ENCODE results near the gene ACACA.
A peak's percentile ranks its signal among the peaks of the same experiment; 100 is the strongest.

The ACACA gene

GRCh38 chr17:37239690-37240334 is 166.8 kb downstream of the ACACA start:
- Histone ChIP-seq H3K27me3 (replicated peaks in 2 of 5; ENCODE audit: control insufficient read depth in 4 of 5, insufficient read depth in 5 of 5, low read length in 4 of 5) (no peaks in the 10 kb centered on the region), H3K27ac (ENCODE audit: insufficient read depth in 1 of 2, low read depth in 1 of 2, low read length in 2 of 2, poor library complexity in 1 of 2, severe bottlenecking in 2 of 2) (no peak overlapping the region), H3K36me3 (ENCODE audit: control insufficient read depth in 4 of 4, insufficient read depth in 4 of 4, low read length in 3 of 4) (peaks cover 17 to 81% (median 35%) of the 10 kb centered on the region in 4 experiments), H3K9me3 (ENCODE audit: control extremely low read depth in 1 of 5, control insufficient read depth in 4 of 5, insufficient read depth in 2 of 5, low read depth in 1 of 5, low read length in 4 of 5) (no peaks in the 10 kb centered on the region), H3K4me3 (ENCODE audit: control insufficient read depth in 1 of 7, extremely low read depth in 1 of 7, insufficient read depth in 4 of 7, low read depth in 2 of 7, low read length in 6 of 7) (no peak overlapping the region), H3K4me1 (ENCODE audit: control extremely low read depth in 1 of 4, control insufficient read depth in 4 of 4, insufficient read depth in 4 of 4, low read length in 3 of 4) (no peaks in the 10 kb centered on the region)
- ChIA-PET CTCF (interaction anchor here (0.6 to 2.6 kb wide), 17 partner anchors 13 to 638 kb away, joined by 3 to 13 read pairs (median 3); partner anchors contain the start of genes C17orf78 and MRM1), POLR2A (interaction anchor here (0.6 to 0.7 kb wide), 2 partner anchors 20 to 660 kb away, joined by 4 to 6 read pairs; no protein-coding TSS in a partner anchor)
- DNase-seq = peak; percentile 34 to 55 (median 50)
- WGBS (ENCODE audit: insufficient coverage) = 100% methylated on average over 1 of the region's 3 CpGs

DNA sequence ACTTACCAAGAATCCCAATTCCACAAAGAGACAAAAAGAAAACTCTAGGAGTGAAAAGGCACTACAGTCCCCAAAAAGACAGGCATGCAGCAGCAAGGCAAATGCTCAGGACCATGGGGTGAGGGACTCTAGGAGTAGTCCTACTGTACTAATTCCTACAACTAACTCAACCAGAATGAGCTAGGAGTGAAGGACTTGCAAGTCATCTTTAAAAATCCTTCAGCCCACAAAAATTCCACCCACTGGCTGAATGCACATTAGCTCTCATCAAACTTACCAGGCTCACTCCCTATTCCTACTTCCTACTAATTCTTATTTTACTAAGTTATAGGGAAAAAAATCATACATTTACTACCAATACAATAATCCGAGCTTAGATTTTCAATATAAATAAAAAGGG is 172.5 kb downstream of the ACACA start:
- H3K36me3 ChIP-seq (ENCODE audit: control insufficient read depth in 4 of 4, insufficient read depth in 4 of 4, low read length in 3 of 4) = peaks cover 6 to 75% (median 13%) of the 10 kb centered on the region in 4 experiments
- H3K4me3 ChIP-seq (ENCODE audit: control insufficient read depth in 1 of 7, extremely low read depth in 1 of 7, insufficient read depth in 4 of 7, low read depth in 2 of 7, low read length in 6 of 7) = no peak overlapping the region
- ChIA-PET POLR2A (interaction anchor here (0.6 kb wide), 1 partner anchor 79 kb away, joined by 7 read pairs; no protein-coding TSS in a partner anchor), CTCF (interaction anchor here (0.8 to 2.6 kb wide), 3 partner anchors 9 to 187 kb away, joined by 3 to 9 read pairs (median 3); no protein-coding TSS in a partner anchor)
- no peak for DNase-seq
- no peak overlapping the region for H3K27ac ChIP-seq (ENCODE audit: insufficient read depth in 1 of 2, low read depth in 1 of 2, low read length in 2 of 2, poor library complexity in 1 of 2, severe bottlenecking in 2 of 2)
- no peaks in the 10 kb centered on the region for H3K9me3 ChIP-seq (ENCODE audit: control extremely low read depth in 1 of 5, control insufficient read depth in 4 of 5, insufficient read depth in 2 of 5, low read depth in 1 of 5, low read length in 4 of 5)
- no CpG with 5 or more reads among the region's 1 CpG for WGBS (ENCODE audit: insufficient coverage)
- H3K27me3 ChIP-seq (replicated peaks in 2 of 5; ENCODE audit: control insufficient read depth in 4 of 5, insufficient read depth in 5 of 5, low read length in 4 of 5) = no peaks in the 10 kb centered on the region
- H3K4me1 ChIP-seq (ENCODE audit: control extremely low read depth in 1 of 4, control insufficient read depth in 4 of 4, insufficient read depth in 4 of 4, low read length in 3 of 4) = no peaks in the 10 kb centered on the region

DNA sequence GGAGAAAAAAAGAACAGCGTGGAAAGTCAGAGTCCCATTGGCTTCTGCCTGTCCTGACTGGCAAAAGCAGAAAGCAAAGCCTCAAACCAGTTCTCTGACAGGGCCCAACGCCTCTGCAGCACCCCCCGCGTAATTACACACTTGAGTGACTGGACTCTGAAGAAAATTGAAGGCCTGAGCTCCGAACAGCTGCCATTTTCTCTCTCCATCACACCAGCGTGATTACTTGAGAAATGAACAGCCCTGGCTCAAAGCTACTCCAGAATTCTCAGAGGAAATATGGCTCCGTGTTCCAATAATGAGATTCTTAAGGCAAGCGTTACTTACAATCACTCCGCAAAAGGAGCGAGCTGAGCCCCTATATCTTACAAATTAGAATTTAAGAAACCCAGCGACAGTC is 173.6 kb downstream of the ACACA start:
- H3K36me3 ChIP-seq (ENCODE audit: control insufficient read depth in 4 of 4, insufficient read depth in 4 of 4, low read length in 3 of 4) = peaks cover 6 to 72% (median 12%) of the 10 kb centered on the region in 4 experiments
- H3K4me1 ChIP-seq (ENCODE audit: control extremely low read depth in 1 of 4, control insufficient read depth in 4 of 4, insufficient read depth in 4 of 4, low read length in 3 of 4) = no peaks in the 10 kb centered on the region
- no peak for DNase-seq
- POLR2A ChIA-PET = interaction anchor here (0.5 kb wide), 1 partner anchor 165 kb away, joined by 3 read pairs; no protein-coding TSS in a partner anchor
- H3K27me3 ChIP-seq (replicated peaks in 2 of 5; ENCODE audit: control insufficient read depth in 4 of 5, insufficient read depth in 5 of 5, low read length in 4 of 5) = no peaks in the 10 kb centered on the region
- CTCF ChIA-PET = interaction anchor here (1.0 to 2.6 kb wide), 6 partner anchors 8 to 214 kb away, joined by 3 to 9 read pairs (median 4); no protein-coding TSS in a partner anchor
- WGBS (ENCODE audit: insufficient coverage) = 98% methylated on average over 11 of the region's 11 CpGs
- H3K4me3 ChIP-seq (ENCODE audit: control insufficient read depth in 1 of 7, extremely low read depth in 1 of 7, insufficient read depth in 4 of 7, low read depth in 2 of 7, low read length in 6 of 7) = no peak overlapping the region
- H3K27ac ChIP-seq (ENCODE audit: insufficient read depth in 1 of 2, low read depth in 1 of 2, low read length in 2 of 2, poor library complexity in 1 of 2, severe bottlenecking in 2 of 2) = no peak overlapping the region
- no peaks in the 10 kb centered on the region for H3K9me3 ChIP-seq (ENCODE audit: control extremely low read depth in 1 of 5, control insufficient read depth in 4 of 5, insufficient read depth in 2 of 5, low read depth in 1 of 5, low read length in 4 of 5)

- POLR2A ChIA-PET = no interaction called here
- no peaks in the 10 kb centered on the region for H3K27me3 ChIP-seq (replicated peaks in 2 of 5; ENCODE audit: control insufficient read depth in 4 of 5, insufficient read depth in 5 of 5, low read length in 4 of 5)
- CTCF ChIA-PET = interaction anchor here (0.7 to 2.3 kb wide), 3 partner anchors 11 to 213 kb away, joined by 3 to 8 read pairs (median 3); no protein-coding TSS in a partner anchor
- WGBS (ENCODE audit: insufficient coverage) = no CpG with 5 or more reads among the region's 2 CpGs
- H3K27ac ChIP-seq (ENCODE audit: insufficient read depth in 1 of 2, low read depth in 1 of 2, low read length in 2 of 2, poor library complexity in 1 of 2, severe bottlenecking in 2 of 2) = no peak overlapping the region
- no peaks in the 10 kb centered on the region for H3K4me1 ChIP-seq (ENCODE audit: control extremely low read depth in 1 of 4, control insufficient read depth in 4 of 4, insufficient read depth in 4 of 4, low read length in 3 of 4)
- no peak overlapping the region for H3K4me3 ChIP-seq (ENCODE audit: control insufficient read depth in 1 of 7, extremely low read depth in 1 of 7, insufficient read depth in 4 of 7, low read depth in 2 of 7, low read length in 6 of 7)
- no peak for DNase-seq
- peaks cover 6 to 65% (median 10%) of the 10 kb centered on the region in 4 experiments for H3K36me3 ChIP-seq (ENCODE audit: control insufficient read depth in 4 of 4, insufficient read depth in 4 of 4, low read length in 3 of 4)
- H3K9me3 ChIP-seq (ENCODE audit: control extremely low read depth in 1 of 5, control insufficient read depth in 4 of 5, insufficient read depth in 2 of 5, low read depth in 1 of 5, low read length in 4 of 5) = no peaks in the 10 kb centered on the region
Measured at GRCh38 chr17:37231887-37232286, 174.7 kb downstream of the ACACA start.

DNA sequence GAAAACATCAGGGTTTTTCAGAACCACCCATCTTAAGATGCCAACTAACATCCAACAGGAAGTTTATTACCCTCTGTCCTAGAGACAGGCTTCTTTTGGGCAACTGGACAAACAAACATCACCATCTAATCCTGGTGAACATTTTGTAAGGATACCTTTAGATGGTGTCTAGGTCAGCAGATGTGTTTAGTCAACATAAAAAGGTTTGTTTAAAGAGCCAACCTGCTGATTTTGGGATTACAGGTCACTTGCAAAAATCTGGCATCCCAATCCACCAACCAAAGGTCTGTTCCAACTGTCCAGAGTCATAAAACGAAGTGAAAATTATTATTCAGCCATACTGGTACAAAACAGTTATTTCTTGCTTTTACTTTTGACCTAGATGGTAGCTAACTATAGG is 176.0 kb downstream of the ACACA start:
- no CpG with 5 or more reads among the region's 1 CpG for WGBS (ENCODE audit: insufficient coverage)

DNA sequence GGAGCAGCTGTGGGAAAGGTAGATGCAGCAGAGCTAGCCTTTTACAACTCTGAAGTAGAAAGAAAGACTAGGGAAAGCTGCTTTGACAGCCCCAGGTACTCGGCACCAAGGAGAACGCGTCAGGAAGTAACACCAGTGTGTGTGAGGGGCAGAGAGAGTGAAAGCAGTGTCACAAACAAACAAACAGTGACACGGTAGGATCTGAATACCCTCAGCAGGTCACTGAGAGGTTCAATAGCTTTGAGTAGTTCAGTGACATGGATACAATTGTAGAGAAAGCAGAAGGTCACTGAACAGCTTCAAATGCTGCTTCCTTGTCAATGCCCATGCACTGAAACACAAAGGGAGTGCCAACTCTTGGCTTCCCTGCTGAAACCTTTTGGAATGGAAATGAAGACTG is 181.2 kb downstream of the ACACA start:
- Histone ChIP-seq H3K4me1 (ENCODE audit: control extremely low read depth in 1 of 4, control insufficient read depth in 4 of 4, insufficient read depth in 4 of 4, low read length in 3 of 4) (no peaks in the 10 kb centered on the region), H3K9me3 (ENCODE audit: control extremely low read depth in 1 of 5, control insufficient read depth in 4 of 5, insufficient read depth in 2 of 5, low read depth in 1 of 5, low read length in 4 of 5) (no peaks in the 10 kb centered on the region), H3K27me3 (replicated peaks in 2 of 5; ENCODE audit: control insufficient read depth in 4 of 5, insufficient read depth in 5 of 5, low read length in 4 of 5) (no peaks in the 10 kb centered on the region), H3K27ac (ENCODE audit: insufficient read depth in 1 of 2, low read depth in 1 of 2, low read length in 2 of 2, poor library complexity in 1 of 2, severe bottlenecking in 2 of 2) (no peak overlapping the region), H3K36me3 (ENCODE audit: control insufficient read depth in 4 of 4, insufficient read depth in 4 of 4, low read length in 3 of 4) (peaks cover 5 to 61% (median 19%) of the 10 kb centered on the region in 4 experiments), H3K4me3 (ENCODE audit: control insufficient read depth in 1 of 7, extremely low read depth in 1 of 7, insufficient read depth in 4 of 7, low read depth in 2 of 7, low read length in 6 of 7) (no peak overlapping the region)
- ChIA-PET CTCF (interaction anchor here (1.0 to 1.6 kb wide), 4 partner anchors 8 to 622 kb away, joined by 3 to 9 read pairs (median 3); no protein-coding TSS in a partner anchor), POLR2A (no interaction called here)
- DNase-seq = no peak
- WGBS (ENCODE audit: insufficient coverage) = 100% methylated on average over 4 of the region's 4 CpGs

More for the DNA sequence above, 176.0 kb downstream of the ACACA start:
- CTCF ChIA-PET = no interaction called here
- H3K9me3 ChIP-seq (ENCODE audit: control extremely low read depth in 1 of 5, control insufficient read depth in 4 of 5, insufficient read depth in 2 of 5, low read depth in 1 of 5, low read length in 4 of 5) = no peaks in the 10 kb centered on the region
- no peak for DNase-seq
- H3K27ac ChIP-seq (ENCODE audit: insufficient read depth in 1 of 2, low read depth in 1 of 2, low read length in 2 of 2, poor library complexity in 1 of 2, severe bottlenecking in 2 of 2) = no peak overlapping the region
- H3K4me3 ChIP-seq (ENCODE audit: control insufficient read depth in 1 of 7, extremely low read depth in 1 of 7, insufficient read depth in 4 of 7, low read depth in 2 of 7, low read length in 6 of 7) = no peak overlapping the region
- peaks cover 6 to 72% (median 12%) of the 10 kb centered on the region in 4 experiments for H3K36me3 ChIP-seq (ENCODE audit: control insufficient read depth in 4 of 4, insufficient read depth in 4 of 4, low read length in 3 of 4)
- H3K27me3 ChIP-seq (replicated peaks in 2 of 5; ENCODE audit: control insufficient read depth in 4 of 5, insufficient read depth in 5 of 5, low read length in 4 of 5) = no peaks in the 10 kb centered on the region
- H3K4me1 ChIP-seq (ENCODE audit: control extremely low read depth in 1 of 4, control insufficient read depth in 4 of 4, insufficient read depth in 4 of 4, low read length in 3 of 4) = no peaks in the 10 kb centered on the region
- POLR2A ChIA-PET = no interaction called here

GRCh38 chr17:37221865-37222264 is 184.8 kb downstream of the ACACA start:
- Histone ChIP-seq H3K36me3 (ENCODE audit: control insufficient read depth in 4 of 4, insufficient read depth in 4 of 4, low read length in 3 of 4) (peaks cover 8 to 71% (median 23%) of the 10 kb centered on the region in 4 experiments), H3K4me3 (ENCODE audit: control insufficient read depth in 1 of 7, extremely low read depth in 1 of 7, insufficient read depth in 4 of 7, low read depth in 2 of 7, low read length in 6 of 7) (no peak overlapping the region), H3K4me1 (ENCODE audit: control extremely low read depth in 1 of 4, control insufficient read depth in 4 of 4, insufficient read depth in 4 of 4, low read length in 3 of 4) (no peaks in the 10 kb centered on the region), H3K9me3 (ENCODE audit: control extremely low read depth in 1 of 5, control insufficient read depth in 4 of 5, insufficient read depth in 2 of 5, low read depth in 1 of 5, low read length in 4 of 5) (no peaks in the 10 kb centered on the region), H3K27ac (ENCODE audit: insufficient read depth in 1 of 2, low read depth in 1 of 2, low read length in 2 of 2, poor library complexity in 1 of 2, severe bottlenecking in 2 of 2) (no peak overlapping the region), H3K27me3 (replicated peaks in 2 of 5; ENCODE audit: control insufficient read depth in 4 of 5, insufficient read depth in 5 of 5, low read length in 4 of 5) (no peaks in the 10 kb centered on the region)
- CTCF ChIA-PET = interaction anchor here (1.5 to 2.0 kb wide), 2 partner anchors 8 to 12 kb away, joined by 4 to 5 read pairs; no protein-coding TSS in a partner anchor
- WGBS (ENCODE audit: insufficient coverage) = no CpG with 5 or more reads among the region's 2 CpGs
- POLR2A ChIA-PET = no interaction called here
- no peak for DNase-seq
